Stimulated activated CD4-positive, alpha-beta T cell treated with anti-CD3 and anti-CD28 coated beads, Interleukin-12 subunit alpha, Interleukin-12 subunit beta, amount 100 ng/mL, for 4 hours (primary cell): Measurements from ENCODE around the gene RXFP2.

Experiments
- DNase-seq: peaks from one replicate; pipeline ENCODE4 v3.0.0-alpha.2; 2020

The RXFP2 gene

GRCh38 chr13:31768351-31768750 lies 29.0 kb downstream of the RXFP2 start:
- no peak for DNase-seq

DNA sequence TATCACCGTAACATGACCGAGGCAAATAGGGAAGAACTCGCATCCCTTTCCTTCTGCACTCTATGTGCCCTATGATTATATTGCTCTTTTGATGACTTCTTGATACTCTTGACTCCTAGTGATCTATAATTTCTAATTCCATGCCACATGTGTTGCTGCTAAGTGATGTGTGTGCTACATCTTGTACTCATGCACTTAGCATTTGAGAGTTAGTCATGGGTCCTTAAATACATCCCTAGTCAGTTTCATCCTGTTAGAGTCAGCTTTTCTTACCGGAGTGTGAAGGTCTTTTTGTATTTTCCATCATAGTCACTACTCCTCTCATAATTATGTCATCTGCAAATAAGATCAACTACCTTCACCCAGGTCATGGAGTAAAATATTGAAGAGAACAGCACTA lies 30.2 kb downstream of the RXFP2 start:
- no peak for DNase-seq

GRCh38 chr13:31772231-31772630 lies 32.9 kb downstream of the RXFP2 start:
- no peak for DNase-seq

DNA sequence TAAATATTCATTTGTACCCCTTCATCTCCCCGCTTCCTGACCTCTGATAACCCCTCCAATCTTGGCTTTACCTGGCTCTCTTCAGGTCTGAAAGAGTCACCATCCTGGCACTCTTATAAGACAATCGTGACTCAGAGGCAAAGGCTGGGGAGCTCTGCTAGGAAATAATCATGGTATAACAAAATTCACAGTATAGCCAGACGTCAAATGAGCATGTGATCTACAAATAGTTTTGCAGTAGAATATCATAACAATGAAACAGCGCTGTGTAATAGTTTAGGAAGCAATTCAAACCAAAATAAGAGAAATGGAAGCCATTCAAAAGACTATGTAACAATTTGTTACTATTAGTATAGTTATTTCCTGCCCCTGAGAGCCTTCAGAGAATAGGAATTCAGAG lies 34.2 kb downstream of the RXFP2 start:
- no peak for DNase-seq

GRCh38 chr13:31774186-31774750 lies 34.9 kb downstream of the RXFP2 start:
- no peak for DNase-seq

DNA sequence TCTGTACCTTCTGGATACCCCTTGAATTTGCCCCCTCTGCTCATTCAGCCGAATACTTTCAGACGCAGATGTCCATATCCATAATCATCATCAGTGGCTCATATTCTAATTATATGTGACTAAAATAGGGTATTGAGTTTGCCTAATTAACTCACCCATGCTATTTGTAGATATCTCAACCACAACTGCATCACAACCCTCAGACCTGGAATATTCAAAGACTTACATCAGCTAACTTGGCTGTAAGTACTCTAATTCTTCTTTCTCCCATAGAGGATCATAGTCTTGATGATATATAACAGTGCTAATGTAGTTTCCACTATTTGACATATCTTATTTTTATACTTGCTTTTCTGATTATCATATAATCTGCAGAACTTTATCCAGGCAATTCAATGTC lies 35.8 kb downstream of the RXFP2 start:
- no peak for DNase-seq

DNA sequence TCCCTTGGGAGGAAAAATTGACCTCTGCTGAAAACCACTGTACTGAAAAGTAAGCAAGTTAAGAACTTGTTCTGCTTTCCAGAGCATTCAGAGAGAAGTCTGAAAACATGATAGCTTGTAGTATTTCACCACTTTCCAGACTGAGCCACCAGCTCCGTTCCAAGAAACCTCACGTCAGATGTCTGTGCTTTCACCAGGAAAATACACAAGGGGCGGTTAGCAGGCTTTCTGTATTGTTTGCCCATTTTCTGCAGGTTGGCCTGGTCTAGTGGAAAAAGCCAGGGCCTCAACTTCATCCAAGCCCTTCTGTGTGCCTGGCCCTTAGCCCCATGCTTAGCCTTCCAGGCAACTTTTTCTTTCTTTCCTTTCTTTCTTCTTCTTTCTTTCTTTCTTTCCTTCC lies 36.4 kb downstream of the RXFP2 start:
- DNase-seq = no peak

DNA sequence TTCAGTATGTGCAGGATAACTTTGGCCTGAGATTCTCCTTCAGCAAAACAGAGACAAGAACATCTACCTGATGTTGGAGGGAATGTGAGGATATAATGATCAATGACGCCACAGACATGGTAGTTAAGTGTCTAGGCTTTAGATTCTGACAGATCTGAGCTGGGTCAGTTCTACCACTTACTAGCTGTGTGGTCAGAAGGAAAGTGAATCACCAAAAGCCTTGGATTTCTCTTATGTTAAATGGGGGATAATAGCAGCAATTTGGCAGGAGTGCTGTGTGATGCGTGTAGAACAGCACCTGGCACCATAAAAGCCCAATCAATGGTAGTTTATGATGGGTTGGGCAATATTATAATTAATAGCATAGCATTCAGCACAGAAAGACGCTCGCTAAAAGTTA lies 41.7 kb downstream of the RXFP2 start:
- no peak for DNase-seq

- no peak for DNase-seq
Observed at GRCh38 chr13:31786011-31786410, 46.7 kb downstream of the RXFP2 start.

DNA sequence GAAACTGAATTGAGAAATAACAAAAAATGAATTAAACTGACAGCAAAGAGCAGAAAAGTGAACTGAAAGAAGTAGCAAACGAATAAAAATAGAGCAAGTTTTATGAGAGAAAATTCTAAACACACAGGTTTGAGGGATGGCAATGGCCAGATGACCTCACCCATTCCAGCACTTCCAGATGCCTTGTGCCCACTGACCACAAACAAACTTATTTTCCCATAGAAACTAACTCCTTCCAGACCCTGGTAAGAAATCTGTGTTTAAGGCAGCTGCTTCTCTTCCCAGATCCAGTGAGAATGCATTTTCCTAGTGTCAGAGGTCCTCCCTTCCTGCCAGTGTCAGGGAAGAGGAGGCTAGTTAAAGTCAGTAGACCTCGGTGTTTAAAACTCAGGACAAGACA lies 51.7 kb downstream of the RXFP2 start:
- no peak for DNase-seq

DNA sequence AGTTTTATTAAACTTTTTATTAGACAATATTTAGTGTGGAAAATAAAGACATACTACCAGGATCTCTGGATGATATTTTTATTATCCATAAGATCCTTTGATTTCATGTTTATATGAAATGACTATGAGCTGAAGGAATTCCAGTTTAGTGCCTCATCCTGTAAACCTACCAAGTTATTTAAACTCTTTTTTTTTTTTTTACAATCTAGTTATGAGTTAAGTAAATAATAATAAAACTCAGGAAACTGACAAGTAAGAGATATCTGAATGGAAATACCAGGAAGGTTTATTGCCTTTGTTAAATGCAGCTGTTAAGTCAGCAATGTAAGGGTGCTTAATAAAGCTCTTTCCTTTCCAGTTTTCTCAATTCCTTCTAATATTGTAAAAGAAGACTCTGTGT lies 53.9 kb downstream of the RXFP2 start:
- no peak for DNase-seq

DNA sequence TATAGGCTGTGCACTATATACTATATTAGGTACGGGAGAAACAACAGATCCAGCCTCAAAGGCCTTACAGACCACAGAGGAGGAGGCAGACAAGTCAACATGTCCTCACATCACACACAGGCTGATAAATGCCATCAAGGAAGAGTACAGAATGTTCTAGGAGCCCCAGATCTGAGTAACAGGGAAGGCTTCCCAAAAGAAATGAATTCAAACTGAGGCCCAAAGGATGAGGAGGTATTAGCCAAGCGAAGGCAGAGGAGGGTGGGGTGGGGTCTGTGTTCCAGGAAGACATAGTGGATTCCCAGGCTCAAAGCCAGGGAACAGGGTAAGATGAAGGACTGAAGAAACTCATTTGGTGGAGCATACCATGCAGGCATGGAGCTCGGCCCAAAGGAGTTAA lies 55.1 kb downstream of the RXFP2 start:
- DNase-seq = no peak

- DNase-seq = no peak
Observed at GRCh38 chr13:31797154-31797775, 57.9 kb downstream of the RXFP2 start.

- no peak for DNase-seq
Observed at GRCh38 chr13:31798189-31798588, 58.9 kb downstream of the RXFP2 start.

DNA sequence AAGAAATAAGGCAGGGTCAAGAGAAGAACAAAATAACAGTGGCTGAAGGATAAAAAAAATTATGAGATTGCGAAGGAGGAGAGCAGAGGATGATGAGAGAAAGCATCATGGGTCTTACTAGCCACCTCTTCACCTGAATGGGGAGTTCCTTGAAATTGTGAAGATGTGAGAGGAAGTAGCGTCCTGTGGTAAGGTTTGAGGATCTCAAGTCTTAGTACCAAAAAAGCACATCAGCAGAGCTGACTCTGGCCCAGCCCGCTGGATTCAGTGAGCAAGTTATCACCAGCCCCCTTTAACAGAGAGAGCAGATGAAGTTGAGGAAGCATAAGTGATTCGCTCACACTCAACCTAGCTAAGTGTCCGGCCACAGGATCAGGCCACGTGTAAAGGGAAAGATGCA lies 61.8 kb downstream of the RXFP2 start:
- DNase-seq = no peak

DNA sequence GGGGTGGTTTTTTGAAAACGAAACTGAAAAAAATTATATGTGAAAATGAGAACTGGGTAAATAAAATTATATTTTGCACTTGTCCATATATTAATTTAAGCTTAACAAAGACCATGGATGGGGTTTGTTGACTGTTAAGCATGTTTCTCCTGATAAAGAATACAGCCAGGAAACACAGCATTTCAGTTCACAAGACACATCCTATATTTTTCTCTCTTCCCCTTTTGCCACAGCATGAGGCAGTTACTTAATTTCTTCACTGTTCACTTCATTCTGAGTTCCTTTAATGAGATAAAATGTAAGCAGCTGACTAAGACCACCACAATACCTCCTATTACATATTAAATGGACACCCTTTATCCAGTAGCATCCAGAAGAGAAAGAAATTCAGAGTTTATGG lies 64.0 kb downstream of the RXFP2 start:
- DNase-seq = no peak

DNA sequence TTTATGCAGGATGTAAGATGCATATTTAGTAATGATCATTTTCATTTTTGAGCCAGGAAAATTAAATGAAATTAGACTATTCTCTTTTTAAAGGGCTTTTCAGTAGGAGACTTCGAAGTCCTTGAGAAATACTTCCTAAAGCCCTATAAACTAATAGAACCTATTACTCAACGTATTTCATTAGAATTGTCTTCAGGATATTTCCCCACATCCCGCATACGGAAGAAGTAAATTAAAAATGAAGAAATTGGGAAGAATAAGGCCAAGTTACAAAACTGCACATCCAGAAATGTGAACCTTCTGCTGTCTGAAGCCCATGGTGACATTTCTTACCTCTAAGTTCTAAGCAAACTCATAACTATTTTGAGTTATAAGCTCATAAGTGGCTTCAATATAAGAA lies 66.5 kb downstream of the RXFP2 start:
- no peak for DNase-seq

- no peak for DNase-seq
Observed at GRCh38 chr13:31807090-31807541, 67.8 kb downstream of the RXFP2 start.

GRCh38 chr13:31814536-31814935 lies 75.2 kb downstream of the RXFP2 start:
- DNase-seq = no peak

GRCh38 chr13:31815361-31816144 lies 76.2 kb downstream of the RXFP2 start:
- DNase-seq = no peak

DNA sequence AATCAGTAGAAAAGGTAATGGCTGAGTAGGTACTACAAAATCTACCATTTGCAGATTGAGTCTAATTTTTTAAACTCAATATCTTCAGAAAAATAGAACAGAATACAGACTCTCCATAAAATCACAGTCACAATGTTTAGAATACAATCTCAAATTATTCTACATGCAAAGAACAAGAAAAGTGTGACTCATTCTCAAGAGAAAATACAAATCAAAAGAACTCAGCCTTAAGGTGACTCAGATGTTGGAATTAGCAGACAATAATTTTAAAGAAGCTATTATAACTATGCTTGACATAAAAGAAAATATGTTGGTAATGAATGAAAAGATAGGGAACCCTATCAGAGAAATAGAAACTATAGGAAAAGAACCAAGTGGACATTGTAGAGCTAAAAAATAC lies 78.9 kb downstream of the RXFP2 start:
- no peak for DNase-seq

- DNase-seq = no peak
Observed at GRCh38 chr13:31824705-31825517, 85.6 kb downstream of the RXFP2 start.

DNA sequence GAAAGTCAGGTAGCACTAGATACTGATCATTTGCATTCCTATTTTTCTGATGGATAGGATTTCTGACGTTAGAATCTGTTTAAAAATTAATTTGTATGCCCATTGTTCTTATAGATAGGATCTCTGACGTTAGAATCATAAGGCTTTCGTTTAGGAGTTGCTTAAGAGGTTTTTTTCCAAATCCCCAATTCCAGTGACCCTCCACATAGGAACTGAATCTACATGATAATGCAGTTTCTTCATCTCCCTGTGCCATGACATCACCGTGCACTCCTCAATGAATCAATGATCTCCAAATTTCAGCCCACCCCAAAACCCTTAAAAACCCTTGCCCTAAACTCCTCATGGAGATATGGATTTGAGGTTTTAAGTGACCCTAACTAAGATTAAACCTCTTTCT lies 87.2 kb downstream of the RXFP2 start:
- DNase-seq = no peak

DNA sequence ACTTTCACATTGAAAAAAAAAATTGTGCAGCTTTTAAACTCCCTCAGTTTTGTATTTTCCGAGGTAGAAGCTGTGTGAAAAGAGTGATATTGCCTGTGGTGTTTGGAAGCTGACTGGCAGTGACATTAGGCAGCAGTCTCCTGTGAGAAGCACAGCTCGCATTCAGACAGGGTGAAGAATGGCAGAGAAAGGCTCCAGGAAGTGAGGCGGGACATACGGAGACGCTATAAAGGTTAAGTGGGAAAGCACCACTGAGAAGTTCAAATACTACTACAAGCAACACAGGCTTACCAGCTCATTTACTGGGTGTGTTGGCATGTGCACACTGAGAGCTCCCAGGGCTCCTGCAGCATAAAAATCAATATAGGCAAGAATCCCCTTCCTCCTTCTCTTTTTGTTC lies 88.4 kb downstream of the RXFP2 start:
- DNase-seq = no peak
